Activated T-helper 1 cell treated with anti-CD3 and anti-CD28 coated beads, Interleukin-2, amount 50 U/mL, for 16 hours (primary cell): Measurements from ENCODE around the gene CARD16.
"Not testable (repeated sequence)": the region's sequence is repeated elsewhere in the genome, so short reads cannot be mapped to it uniquely, and the experiment has no call there.

Experiments
- DNase-seq, 2 donors: peaks; one replicate each; pipeline ENCODE4 v3.0.0-alpha.2; 2020; ENCODE audit warnings: low read depth in 1 of 2, low spot score in 1 of 2

The CARD16 gene

DNA sequence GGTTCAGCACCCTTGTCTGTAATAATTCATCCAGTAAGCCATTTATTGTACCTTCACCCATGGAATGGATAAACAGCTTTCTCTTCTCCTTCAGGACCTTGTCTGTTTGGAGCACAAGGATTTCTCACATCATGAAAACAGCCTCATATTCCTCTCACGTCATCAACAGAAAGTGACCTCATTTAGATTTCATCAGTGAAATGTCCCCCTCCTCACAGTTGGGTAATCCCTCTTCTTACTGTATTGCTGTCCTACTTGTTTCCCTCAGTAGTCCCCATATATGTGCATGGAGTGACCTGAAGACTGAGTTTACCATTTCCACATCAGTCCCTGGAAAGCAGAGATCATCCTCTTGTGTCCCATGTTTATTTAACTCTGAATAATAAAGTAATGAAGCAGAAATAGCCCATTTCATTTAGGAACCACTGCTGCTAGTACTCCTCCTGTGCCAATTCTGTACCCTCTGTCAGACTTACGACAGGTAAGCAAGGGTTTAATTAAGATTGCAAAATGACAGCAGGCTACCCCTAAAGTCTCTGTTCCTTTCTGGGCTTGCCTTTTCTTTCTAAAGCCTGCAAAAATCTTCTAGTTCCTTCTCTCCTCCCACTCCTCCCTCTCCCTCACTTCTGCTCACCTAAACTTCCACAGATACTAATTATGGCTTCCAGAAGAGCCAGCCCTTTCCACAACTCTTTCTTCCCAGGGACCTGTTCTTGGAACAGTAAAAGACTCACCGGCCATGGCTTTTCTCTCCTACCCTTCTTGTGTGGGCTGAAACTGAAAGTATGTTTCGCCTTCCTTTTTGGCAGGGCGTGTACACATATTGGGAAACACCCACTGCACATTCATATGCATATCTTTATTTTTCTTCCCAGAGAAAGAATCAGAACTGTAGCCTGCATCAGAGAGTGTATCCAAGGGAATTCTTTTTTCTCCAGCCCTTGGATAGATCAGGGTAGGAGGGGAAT is at the start of gene CARD16:
Gene CARD16 (minus strand): TSS at position 779 of the 968 bp plus-strand sequence. CDS start 38 bp downstream, at position 741.
- DNase-seq = not testable (repeated sequence)

DNA sequence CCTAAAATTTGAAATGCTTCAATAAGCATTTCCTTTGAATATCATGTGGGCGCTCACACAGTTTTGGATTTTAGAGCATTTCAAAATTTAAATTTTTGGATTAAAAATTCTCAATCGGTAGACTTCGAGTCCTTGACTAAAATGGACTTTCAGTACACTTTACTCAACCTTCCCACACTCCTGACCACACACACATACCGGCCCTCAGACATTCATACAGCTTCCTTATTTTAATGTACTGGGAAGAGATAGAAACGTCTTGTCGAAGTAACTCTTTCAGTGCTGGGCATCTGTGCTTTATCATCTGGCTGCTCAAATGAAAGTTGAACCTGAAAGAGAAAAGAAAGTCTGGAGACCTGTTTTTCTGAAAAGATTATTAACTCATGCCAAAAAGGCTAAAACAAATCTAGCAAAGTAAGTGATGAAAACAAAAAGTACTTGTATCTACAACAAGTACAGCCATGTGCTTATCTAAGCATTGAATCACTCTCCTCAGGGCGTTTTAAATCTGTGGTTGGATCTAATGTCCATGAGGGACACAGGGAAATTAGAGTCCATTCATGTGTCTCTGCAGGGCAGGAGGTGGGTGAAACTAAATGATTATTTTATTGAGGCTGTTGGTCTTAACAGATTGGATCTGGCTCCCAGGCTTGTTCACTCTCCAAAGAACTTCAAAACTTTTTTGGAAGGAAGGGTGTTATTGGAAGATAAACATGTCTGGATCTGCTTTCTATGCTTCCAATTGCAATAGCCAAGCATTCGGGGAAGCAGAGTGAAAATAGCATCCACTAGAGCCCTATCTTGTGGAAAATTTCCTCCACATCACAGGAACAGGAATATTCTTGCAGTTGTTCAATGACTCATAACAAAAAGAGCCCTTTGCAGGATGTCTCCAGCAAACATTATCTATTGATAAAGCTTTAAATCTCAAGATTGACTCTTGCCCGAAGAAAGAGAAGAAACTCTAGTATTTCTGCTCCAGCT is 47.4 kb upstream of the CARD16 start:
- DNase-seq = no peak

DNA sequence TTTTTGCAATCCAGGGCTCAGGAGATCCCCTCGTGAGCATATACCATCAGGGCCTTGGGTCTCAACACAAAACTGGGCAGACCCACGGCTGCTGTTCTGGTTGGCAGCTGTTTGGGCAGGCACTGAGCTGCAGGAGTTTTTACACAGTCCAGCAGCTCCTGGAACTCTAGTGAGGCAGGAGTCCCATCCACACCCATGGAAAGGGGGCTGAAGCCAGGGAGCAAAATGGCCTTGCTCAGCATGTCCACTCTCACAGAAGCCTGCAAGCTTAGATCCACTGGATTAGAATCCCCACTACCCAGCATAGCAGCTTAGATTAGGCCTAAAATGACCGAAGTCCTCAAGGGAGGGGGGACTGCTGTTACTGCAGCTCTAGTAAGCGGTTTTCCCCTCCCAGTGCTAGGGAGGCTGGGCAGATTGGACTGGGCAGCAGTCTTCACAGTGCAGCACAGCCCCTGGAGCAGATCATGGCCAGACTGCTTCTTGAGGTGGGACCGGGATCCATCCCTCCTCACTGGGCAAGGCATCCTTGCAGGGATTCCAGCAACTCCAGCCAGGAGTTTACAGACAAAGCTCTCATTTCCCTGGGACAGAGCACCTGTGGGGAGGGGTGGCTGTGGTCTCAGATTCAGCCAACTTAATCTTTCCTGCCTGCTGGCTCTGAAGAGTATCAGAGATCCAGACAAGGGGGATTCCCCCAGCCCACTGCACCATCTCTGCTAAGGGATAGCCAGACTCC is 36.4 kb upstream of the CARD16 start:
- no peak for DNase-seq

DNA sequence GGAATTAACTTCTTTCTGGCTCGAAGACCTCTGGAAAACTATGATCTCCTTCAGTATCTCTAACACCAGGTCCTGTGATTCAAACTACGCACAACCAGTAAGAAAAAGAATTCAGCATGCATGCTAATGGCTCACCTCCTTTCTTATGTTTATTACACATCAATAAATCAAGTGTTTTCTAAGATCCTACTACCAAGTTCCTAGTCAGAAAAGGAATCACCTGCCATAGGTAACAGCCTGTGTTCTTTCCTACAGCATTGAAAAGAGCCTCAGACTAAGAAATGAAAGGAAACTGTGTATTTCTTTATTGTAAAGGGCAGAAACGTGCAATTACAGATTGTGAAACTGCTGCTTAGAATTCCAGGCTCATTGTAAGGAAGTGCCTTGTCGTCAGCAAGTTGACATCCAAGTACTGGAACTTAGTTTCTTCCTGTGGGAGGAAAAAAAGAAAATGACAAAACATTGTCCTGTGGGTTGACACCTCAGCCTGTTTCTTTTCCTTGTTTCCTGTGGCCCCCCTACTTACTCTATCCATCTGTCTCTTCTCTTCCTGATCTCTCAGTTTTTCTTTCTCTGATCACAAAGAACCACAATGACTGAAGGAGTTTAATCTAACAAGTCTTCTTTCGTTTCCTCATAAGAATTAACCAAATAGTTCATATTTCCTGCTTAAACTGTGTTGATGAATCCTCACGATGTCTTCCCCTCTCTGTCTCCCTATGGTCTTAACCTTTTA is 35.2 kb upstream of the CARD16 start:
- DNase-seq = not testable (repeated sequence)

DNA sequence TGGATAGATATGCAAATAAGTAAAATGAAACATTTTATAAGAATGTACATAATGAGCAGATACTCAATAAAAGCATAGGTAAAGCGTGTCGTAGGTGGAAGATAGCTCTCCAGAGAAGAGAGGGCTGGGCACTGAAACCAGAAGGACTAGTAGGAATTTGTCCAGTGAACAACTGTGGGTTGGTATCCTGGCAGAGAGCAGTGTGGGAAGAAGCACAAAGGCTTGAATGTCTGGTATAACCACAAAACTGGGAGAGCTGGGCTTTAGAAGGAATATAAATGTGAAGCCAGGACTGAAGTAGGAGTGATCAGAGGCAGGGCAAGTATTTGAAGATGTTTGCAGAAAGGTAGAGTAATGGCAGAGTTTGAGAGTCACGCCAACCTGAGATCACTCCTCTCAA is 33.1 kb upstream of the CARD16 start:
- no peak for DNase-seq

DNA sequence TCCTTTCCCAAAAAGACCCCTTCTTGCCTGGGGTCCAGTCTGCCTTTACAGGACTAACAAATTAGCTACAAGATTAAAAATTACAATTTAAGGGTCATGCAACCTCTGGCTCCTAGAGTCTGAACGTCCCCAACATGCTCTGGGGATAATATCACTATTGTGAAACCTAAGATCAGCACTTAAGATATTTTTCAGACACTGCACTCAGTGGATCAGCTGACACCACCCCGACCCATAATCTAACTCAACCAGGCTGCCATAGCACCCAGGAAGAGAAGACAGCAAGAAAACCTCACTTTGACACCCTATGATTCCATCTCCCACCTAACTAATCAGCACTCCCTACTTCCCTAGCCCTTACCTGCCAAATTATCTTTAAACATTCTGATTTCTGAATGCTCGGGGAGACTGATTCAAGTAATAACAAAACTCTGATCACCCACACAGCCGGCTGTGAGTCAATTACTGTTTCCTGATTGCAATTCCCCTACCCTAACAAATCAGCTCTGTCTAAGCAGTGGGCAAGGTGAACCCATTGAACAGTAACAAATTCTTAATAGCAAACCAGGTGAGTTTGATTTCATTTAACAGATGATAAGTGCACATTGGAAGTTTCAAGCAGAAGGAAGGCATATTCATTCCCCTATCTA is 32.1 kb upstream of the CARD16 start:
- DNase-seq = not testable (repeated sequence)

DNA sequence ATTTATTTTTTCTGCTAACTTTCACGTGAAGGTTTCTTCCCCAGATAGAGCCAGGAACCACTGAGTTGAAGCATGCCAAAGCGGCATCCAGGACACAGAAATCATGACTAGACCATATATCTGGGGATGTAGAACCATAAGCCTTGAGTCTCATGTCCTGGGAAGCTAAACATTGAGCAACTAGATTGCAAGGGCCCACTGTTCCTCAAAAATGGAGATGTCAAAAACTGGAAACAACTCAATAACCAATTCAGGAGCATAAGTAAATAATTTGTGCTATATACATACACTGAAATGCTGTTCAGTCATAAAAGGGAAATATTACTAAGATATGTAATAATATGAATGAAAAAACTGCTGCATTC is 29.0 kb upstream of the CARD16 start:
- no peak for DNase-seq

DNA sequence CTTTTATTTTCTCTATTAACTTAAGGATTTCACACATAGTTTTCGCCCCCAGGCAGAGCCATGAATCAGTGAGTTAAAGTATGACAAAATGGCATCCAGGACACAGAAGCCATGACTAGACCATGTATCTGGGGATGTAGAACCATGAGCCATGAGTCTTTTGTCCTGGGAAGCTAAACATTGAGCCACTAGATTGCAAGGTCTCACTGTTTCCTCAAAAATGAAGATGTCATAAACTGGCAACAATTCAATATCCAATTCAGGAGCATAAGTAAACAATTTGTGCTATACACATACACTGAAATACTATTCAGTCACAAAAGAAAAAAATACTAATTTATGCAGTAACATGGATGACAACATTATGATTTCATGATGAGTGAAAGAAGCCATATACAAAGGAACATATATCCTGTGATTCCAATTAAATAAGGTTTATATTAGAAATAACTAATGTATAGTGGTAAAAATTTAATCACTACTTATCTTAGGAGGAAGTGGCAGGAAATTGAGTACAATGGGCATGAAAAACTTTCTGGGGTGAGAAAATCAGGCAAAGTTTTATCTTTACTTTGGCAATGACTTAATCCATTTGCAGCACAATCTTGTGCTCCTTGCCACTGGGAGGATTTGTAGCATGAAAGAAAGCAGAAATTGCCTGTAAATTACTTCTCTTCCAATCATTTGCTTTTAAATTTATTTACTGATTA is 28.5 kb upstream of the CARD16 start:
- DNase-seq = no peak

DNA sequence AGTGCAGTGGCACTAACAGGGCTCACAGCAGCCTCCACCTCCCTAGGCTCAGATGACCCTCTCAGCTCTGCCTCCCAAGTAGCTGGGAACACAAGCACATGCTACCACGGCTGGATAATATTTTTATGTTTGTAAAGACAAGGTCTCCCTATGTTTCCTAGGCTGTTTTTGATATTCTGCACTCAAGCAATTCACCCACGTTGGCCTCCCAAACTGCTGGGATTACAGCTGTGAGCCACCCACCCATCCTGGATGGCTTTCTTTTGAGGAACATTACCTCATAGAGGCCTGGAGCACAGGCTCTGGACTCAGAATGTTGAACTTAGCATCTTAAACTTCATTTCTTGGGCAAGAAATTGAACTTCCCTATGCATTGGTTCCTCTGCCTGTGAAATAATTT is 26.9 kb upstream of the CARD16 start:
- DNase-seq = not testable (repeated sequence)

DNA sequence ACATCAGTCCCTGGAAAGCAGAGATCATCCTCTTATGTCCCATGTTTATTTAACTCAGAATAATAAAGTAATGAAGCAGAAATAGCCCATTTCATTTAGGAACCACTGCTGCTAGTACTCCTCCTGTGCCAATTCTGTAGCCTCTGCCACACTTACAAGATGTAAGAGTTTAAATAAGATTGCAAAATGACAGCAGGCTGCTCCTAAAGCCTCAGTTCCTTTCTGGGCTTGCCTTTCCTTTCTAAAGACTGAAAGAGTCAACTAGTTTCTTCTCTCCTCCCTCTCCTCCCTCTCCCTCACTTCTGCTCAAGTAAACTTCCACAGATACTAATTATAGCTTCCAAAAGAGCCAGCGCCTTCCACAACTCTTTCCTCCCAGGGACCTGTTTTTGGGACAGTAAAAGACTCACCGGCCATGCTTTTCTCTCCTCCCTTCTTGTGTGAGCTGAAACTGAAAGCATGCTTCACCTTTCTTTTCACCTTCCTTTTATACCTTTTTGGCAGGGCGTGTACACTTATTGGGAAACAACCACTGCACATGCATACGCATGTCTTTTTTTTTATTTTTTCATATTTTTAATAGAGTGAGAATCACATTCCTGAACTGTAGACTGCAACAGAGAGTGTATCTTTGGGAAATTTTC is 26.1 kb upstream of the CARD16 start:
- no peak for DNase-seq

DNA sequence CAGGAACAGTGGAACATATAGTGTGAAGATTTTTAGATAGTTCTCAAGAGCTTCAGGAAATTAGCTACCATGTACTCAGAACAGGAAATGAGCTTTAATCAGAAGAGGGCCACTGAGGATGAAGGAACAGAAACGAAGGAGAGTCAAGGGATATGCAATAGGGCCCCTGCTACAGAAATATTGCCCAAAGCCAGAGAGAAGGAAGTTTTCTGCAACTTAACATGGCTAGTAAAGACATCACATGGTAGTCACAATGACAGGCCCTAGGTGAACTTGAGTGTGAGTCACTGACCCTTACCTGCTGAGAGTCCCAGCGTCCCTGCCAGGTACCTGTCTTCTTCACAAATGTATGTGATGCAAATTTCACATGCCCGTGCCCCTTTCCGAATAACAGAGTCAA is 25.2 kb upstream of the CARD16 start:
- no peak for DNase-seq

DNA sequence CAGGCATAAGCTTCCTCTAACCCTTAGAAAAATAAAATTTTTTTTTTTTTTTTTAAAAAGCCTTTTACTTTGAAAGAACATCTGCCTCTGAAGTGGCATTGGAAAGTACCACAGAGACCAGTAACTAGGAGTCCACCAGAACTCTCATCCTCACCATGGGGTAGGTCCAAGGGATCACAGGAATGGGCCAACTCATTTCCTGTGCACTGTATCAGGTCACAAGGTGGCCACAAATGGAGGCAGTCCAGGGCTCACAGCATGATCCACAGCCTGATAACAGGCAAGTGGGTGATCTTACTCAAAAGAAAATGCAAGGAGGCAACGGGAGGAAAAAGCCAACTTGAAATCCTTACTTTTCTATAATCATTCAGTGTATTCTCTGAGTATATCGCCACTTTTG is 24.6 kb upstream of the CARD16 start:
- not testable (repeated sequence) for DNase-seq

DNA sequence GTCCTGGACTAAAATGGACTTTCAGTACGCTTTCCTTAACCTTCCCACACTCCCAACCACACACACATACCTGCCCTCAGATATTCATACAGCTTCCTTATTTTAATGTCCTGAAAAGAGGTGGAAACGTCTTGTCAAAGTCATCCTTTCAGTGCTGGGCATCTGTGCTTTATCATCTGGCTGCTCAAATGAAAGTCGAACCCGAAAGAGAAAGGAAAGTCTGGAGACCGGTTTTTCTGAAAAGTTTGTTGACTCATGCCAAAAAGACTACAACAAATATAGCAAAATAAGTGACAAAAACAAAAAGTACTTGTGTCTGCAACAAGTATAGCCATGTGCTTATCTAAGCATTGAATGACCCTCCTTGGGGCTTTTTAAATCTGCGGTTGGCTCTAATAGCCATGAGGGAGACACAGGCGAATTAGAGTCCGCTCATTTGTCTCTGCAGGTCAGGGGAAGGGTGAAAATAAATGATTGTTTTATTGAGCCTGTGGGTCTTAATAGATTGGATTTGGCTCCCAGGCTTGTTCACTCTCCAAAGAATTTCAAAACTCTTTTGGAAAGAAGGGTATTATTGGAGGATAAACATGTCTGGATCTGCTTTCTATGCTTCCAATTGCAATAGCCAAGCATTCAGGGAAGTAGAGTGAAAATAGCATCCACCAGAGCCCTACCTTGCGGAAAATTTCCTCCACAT is 18.3 kb upstream of the CARD16 start:
- not testable (repeated sequence) for DNase-seq

DNA sequence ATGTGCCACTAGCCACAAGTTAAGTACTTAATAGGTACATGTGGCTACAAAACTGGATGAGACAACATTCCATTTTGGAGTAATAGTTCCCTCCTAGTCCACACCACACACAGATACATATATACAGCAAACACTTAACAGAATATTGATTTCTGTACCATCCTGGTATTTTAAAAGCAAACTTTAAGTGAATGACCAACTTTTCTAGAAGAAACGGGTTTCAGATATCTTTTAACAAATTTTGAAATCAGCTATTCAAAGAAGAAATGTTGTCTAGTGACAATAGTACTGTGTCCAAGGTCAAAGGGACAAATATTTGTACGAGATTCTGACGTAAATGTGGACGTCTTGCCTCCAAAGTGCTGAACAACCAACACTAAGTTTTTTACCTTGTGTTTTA is 12.3 kb upstream of the CARD16 start:
- DNase-seq = no peak

DNA sequence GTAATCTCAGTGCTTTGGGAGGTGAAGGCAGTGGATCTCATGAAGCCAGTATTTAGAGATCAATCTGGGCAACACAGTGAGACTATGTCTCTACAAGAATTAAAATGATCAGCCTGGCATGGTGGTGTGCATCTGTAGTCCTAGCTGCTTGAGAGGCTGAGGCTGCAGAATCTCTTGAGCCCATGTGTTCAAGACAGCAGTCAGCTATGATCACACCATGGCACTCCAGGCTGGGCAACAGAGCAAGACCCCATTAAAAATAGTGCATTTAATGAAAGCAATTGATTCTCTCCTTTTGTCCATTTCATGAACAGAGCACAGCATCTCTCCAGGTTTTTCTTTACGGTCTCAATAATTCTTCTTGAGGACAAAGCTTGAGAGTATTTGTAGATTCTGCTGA is 11.3 kb upstream of the CARD16 start:
- DNase-seq = no peak

DNA sequence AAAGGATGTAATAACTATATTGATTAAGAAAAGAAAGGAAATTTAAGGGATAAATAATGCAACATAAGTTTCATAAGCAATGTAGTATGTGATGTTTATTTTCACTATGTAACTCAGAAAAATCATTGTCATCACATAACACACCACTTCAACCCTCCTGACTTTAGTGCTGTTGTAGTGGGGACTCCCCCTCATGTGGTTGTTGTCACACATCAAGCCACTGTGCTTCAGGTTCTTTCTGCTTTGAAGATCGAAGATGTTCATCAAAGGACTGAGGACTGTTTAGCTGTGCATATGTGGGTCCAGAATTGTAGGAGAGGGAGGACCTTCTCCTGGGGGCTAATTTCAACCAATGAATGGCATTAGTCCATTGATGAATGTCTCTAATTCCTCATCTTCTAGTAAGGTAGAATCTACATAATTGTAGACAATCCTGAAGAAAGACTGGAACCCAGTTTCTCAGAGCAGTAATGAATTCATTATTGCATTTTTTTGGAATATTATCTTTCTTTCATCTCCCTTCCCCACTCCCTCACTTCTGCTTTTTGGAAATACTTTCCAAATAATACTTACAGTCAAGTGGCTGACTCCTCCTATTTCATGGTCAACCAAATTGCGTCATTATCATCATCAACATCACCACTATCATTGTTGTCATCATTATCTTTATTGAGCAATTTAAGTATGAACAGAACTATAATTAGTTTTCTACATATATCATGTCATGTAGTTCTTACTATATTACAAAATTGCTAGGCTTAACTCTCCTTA is 9.8 kb upstream of the CARD16 start:
- no peak for DNase-seq

DNA sequence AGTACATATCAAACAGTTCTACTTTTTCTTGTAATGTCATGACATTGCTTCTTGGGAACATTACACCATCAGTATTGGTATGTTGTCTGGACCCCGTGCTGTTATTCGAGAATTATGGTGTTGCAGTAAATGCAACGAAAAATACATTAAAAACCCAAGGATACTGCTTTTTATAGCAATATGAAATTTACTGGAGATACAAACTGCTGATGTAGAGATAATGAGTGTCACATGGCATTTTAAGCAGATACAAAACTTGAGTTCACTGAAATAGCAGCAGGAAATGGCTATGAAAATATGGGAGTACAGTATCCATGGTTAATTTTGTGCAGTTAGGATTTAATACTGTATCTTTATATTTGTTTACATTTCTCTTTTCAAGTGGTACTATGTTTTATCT is 7.4 kb upstream of the CARD16 start:
- no peak for DNase-seq
